GM18951 (cell line): ENCODE measurements around the gene NEK7.

Source experiments
- POLR2A ChIP-seq: IDR thresholded peaks from 4 replicates; pipeline ENCODE4 v1.6.1; 2011; ENCODE audit warnings: mild to moderate bottlenecking; ENCODE audit not compliant: insufficient read length, insufficient read depth; ENCODE audit errors: extremely low read depth
- in situ Hi-C: fragments of 300-500 bp; cut with MboI; formaldehyde crosslinking; loops from one replicate; pipeline ENCODE4 v1.12.0; 2022; ENCODE audit warnings: low sequenced_read_pairs, mixed read lengths, inconsistent platforms; ENCODE audit not compliant: unreplicated experiment

Gene NEK7

GRCh38 chr1:198328458-198329032 lies 171.7 kb downstream of the NEK7 start:
- in situ Hi-C loops = no loop called here
- no peak for TF ChIP-seq POLR2A

GRCh38 chr1:198330982-198331615 lies 174.3 kb downstream of the NEK7 start:
- in situ Hi-C loops = no loop called here
- TF ChIP-seq POLR2A = no peak

- no peak for TF ChIP-seq POLR2A
Observed at GRCh38 chr1:198333744-198334143, 176.9 kb downstream of the NEK7 start.

GRCh38 chr1:198335663-198336062 lies 178.9 kb downstream of the NEK7 start:
- TF ChIP-seq POLR2A = no peak
- in situ Hi-C loops = no loop called here

More at GRCh38 chr1:198333744-198334143, 176.9 kb downstream of the NEK7 start:
- in situ Hi-C loops = no loop called here

GRCh38 chr1:198337886-198338285 lies 181.1 kb downstream of the NEK7 start:
- in situ Hi-C loops = no loop called here

GRCh38 chr1:198340139-198340538 lies 183.3 kb downstream of the NEK7 start:
- in situ Hi-C loops = no loop called here
- no peak for TF ChIP-seq POLR2A

More at GRCh38 chr1:198337886-198338285, 181.1 kb downstream of the NEK7 start:
- TF ChIP-seq POLR2A = no peak

- in situ Hi-C loops = no loop called here
- no peak for TF ChIP-seq POLR2A
Observed at GRCh38 chr1:198346178-198346577, 189.4 kb downstream of the NEK7 start.

GRCh38 chr1:198350456-198350855 lies 193.7 kb downstream of the NEK7 start:
- no peak for TF ChIP-seq POLR2A

GRCh38 chr1:198352975-198353695 lies 196.3 kb downstream of the NEK7 start:
- no peak for TF ChIP-seq POLR2A

More at GRCh38 chr1:198350456-198350855, 193.7 kb downstream of the NEK7 start:
- in situ Hi-C loops = no loop called here

GRCh38 chr1:198357937-198358336 lies 201.1 kb downstream of the NEK7 start:
- TF ChIP-seq POLR2A = no peak
- in situ Hi-C loops = no loop called here

More at GRCh38 chr1:198352975-198353695, 196.3 kb downstream of the NEK7 start:
- in situ Hi-C loops = no loop called here

- in situ Hi-C loops = no loop called here
- TF ChIP-seq POLR2A = no peak
Observed at GRCh38 chr1:198359024-198359653, 202.3 kb downstream of the NEK7 start.

- no peak for TF ChIP-seq POLR2A
- in situ Hi-C loops = no loop called here
Observed at GRCh38 chr1:198360208-198360729, 203.5 kb downstream of the NEK7 start.

GRCh38 chr1:198361237-198361767 lies 204.5 kb downstream of the NEK7 start:
- in situ Hi-C loops = no loop called here
- TF ChIP-seq POLR2A = no peak

- in situ Hi-C loops = no loop called here
- TF ChIP-seq POLR2A = no peak
Observed at GRCh38 chr1:198363625-198364151, 206.9 kb downstream of the NEK7 start.
